PFSK-1 (cell line): ENCODE measurements around the gene C4orf51.

Source experiments
- FOXP2 ChIP-seq: optimal IDR thresholded peaks from 2 replicates; pipeline ENCODE3; 2011; ENCODE audit warnings: borderline replicate concordance, control low read depth, inconsistent platforms; ENCODE audit not compliant: insufficient read depth; ENCODE audit errors: extremely low read length, extremely low read depth
- POLR2AphosphoS5 ChIP-seq: IDR thresholded peaks from 2 replicates; pipeline ENCODE4 v1.6.1; 2012; ENCODE audit warnings: low read depth, mild to moderate bottlenecking, control low read depth, low read length, moderate library complexity
- SIN3A ChIP-seq: IDR thresholded peaks from 2 replicates; pipeline ENCODE4 v1.6.1; 2012; ENCODE audit warnings: mild to moderate bottlenecking, low read length, moderate library complexity, borderline replicate concordance; ENCODE audit not compliant: insufficient read depth
- TAF1 ChIP-seq: IDR thresholded peaks from 2 replicates; pipeline ENCODE4 v1.6.1; 2012; ENCODE audit warnings: low read length, control low read depth, borderline replicate concordance; ENCODE audit not compliant: insufficient read depth
- TF ChIP-seq, protein P1 (sequence below), 2 experiments: IDR thresholded peaks; 2 replicates each; pipeline versions ENCODE4 v1.6.1 to v1.8.0; 2011 to 2012; ENCODE audit warnings: low read depth in 2 of 2, low read length in 2 of 2, control low read depth in 1 of 2, inconsistent platforms in 1 of 2, mild to moderate bottlenecking in 1 of 2, moderate library complexity in 1 of 2; ENCODE audit not compliant: insufficient read depth in 1 of 2

Gene C4orf51

DNA sequence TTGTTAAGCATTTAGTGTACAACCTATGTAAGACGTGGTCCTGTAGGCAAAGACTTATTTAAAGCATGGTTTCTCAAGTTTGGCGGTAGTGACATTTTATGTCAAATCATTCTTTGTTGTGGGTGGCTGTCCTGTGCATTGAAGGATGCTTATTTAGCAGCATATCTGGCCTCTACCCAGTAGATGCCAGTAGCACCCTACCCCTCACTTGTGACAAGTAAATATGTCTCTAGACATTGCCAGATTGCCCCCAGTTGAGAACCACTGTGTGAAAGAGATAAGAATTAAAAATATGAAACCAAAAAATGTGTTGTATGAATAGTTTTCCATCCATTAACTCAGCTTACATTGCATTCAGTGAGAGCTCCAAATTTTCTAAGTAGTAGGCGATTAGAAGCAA is 35.2 kb upstream of the C4orf51 start:
- no peak for TF ChIP-seq TAF1
- TF ChIP-seq, protein P1, sequence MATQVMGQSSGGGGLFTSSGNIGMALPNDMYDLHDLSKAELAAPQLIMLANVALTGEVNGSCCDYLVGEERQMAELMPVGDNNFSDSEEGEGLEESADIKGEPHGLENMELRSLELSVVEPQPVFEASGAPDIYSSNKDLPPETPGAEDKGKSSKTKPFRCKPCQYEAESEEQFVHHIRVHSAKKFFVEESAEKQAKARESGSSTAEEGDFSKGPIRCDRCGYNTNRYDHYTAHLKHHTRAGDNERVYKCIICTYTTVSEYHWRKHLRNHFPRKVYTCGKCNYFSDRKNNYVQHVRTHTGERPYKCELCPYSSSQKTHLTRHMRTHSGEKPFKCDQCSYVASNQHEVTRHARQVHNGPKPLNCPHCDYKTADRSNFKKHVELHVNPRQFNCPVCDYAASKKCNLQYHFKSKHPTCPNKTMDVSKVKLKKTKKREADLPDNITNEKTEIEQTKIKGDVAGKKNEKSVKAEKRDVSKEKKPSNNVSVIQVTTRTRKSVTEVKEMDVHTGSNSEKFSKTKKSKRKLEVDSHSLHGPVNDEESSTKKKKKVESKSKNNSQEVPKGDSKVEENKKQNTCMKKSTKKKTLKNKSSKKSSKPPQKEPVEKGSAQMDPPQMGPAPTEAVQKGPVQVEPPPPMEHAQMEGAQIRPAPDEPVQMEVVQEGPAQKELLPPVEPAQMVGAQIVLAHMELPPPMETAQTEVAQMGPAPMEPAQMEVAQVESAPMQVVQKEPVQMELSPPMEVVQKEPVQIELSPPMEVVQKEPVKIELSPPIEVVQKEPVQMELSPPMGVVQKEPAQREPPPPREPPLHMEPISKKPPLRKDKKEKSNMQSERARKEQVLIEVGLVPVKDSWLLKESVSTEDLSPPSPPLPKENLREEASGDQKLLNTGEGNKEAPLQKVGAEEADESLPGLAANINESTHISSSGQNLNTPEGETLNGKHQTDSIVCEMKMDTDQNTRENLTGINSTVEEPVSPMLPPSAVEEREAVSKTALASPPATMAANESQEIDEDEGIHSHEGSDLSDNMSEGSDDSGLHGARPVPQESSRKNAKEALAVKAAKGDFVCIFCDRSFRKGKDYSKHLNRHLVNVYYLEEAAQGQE (IDR thresholded peaks at IDR 0.05; ENCODE audit: insufficient read depth in 1 of 2, low read depth in 2 of 2, low read length in 2 of 2) = no peak
- no peak for TF ChIP-seq FOXP2
- no peak for TF ChIP-seq SIN3A
- no peak for TF ChIP-seq POLR2AphosphoS5

DNA sequence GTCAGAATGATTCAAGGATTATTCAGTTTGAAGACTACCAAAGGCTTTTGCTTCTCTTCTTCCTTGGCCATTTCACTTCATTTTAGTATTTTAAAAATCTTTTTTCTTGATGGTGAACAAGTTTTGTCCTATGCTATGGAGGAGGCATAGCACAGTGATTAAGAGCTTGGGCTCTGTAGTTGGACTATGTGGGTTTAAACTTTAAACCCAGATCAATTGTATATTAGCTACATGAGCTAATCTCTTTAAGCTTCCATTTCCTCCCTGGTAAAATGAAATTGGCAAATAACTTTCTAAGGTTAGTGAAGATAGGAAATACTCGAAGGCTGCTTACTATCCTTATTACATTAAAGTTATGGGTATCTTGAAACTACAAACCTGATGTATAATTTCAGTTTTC is 23.8 kb upstream of the C4orf51 start:
- TF ChIP-seq TAF1 = no peak
- TF ChIP-seq, protein P1 (IDR thresholded peaks at IDR 0.05; ENCODE audit: insufficient read depth in 1 of 2, low read depth in 2 of 2, low read length in 2 of 2) = no peak

DNA sequence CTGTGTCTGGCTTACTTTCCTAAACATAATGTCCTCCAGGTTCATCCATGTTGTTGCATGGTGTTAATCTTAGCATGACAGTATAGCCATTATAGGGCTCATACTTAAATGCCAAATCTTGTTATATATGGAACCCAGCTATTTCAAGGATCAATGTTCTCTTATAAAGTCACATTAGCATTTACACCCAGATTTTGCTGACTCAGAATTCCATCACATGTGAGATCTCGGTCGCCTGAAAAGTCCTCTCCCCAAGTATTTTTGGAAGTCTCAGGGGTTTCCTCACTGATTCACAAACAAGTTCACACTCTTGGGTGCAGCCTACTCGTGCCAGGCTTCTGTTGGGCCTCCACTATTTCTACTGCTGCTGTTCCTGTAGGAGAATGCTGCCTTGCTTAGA is 19.9 kb upstream of the C4orf51 start:
- TF ChIP-seq SIN3A (no peak), TAF1 (no peak), FOXP2 (no peak), POLR2AphosphoS5 (no peak)
- TF ChIP-seq, protein P1 (IDR thresholded peaks at IDR 0.05; ENCODE audit: insufficient read depth in 1 of 2, low read depth in 2 of 2, low read length in 2 of 2) = no peak

DNA sequence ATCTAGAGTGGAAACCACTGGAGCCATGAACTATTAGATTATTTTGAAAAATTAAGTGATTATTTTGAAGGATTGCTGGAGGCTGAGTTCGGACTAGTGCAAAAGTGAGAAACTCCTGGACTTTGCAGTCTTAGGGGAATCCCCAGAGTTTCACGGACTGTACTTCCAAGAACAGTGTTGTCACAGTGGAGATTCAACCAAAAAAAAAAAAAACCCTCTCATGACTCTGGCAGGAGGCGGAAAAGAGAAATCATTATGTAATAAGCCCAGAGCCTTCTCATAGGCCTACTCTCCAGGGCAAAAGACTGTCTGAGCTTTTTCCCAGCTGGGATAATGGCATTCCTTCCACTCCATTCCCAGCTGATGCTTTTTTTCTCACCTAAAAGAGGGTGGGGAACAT is 16.8 kb upstream of the C4orf51 start:
- TF ChIP-seq TAF1 = no peak

DNA sequence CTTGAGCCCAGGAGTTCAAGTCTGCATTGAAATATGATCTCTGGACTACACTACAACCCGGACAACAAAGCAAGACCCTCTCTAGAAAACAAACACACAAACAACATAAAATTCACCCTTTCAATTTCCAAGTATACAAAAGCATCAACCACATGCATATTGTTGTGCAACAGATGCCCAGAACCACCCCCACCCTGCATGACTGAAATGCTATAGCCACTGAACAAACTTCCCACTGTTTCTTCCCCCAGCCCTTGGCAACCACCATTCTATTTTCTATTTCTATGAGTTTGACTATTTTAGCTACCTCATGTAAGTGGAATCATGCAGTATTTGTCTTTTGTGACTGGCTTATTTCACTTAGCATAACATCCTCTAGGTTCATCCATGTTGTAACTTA is 14.2 kb upstream of the C4orf51 start:
- TF ChIP-seq TAF1 = no peak
- no peak for TF ChIP-seq FOXP2
- TF ChIP-seq, protein P1 (IDR thresholded peaks at IDR 0.05; ENCODE audit: insufficient read depth in 1 of 2, low read depth in 2 of 2, low read length in 2 of 2) = no peak
- TF ChIP-seq SIN3A = no peak
- TF ChIP-seq POLR2AphosphoS5 = no peak
